Measurements from ENCODE around the gene L3MBTL2. TPM values are rescaled to one million over a fixed set of nuclear protein-coding genes. Genes with fewer than 3 reads are reported as not detected.

L3MBTL2 gene
- total RNA-seq, 4 donors from 2014 or later, result 2.1 to 35.1 (median 22.2) TPM

- no peaks in the 10 kb centered on the region for H3K27me3 ChIP-seq
- no peaks in the 10 kb centered on the region for H3K36me3 ChIP-seq
- H3K4me3 ChIP-seq, result peak overlapping the region; percentile 42 to 71
- intact Hi-C loops (cut with DNase I; ENCODE audit: low total_unique reads), result no loop called here
- peak; percentile 73 to 79 for DNase-seq
- peak overlapping the region in 1 of 2 donors; percentile 49 for H3K27ac ChIP-seq
- TF ChIP-seq CTCF (IDR thresholded peaks at IDR 0.05) (peak in 3 of 4 experiments; percentile 5 to 26 (median 11)), POLR2A (IDR thresholded peaks at IDR 0.05) (peak in 1 of 2 donors; percentile 18)
- H3K4me1 ChIP-seq, result no peaks in the 10 kb centered on the region
- H3K9me3 ChIP-seq, result no peaks in the 10 kb centered on the region
These were observed 7.8 kb upstream of the L3MBTL2 start for GRCh38 chr22:41197038-41197972.

- H3K4me3 ChIP-seq, result peak overlapping the region; percentile 42 to 71
- H3K27me3 ChIP-seq, result no peaks in the 10 kb centered on the region
- H3K27ac ChIP-seq, result peak overlapping the region in 1 of 2 donors; percentile 49
- H3K9me3 ChIP-seq, result no peaks in the 10 kb centered on the region
- no peaks in the 10 kb centered on the region for H3K4me1 ChIP-seq
- no peak for DNase-seq
- H3K36me3 ChIP-seq, result no peaks in the 10 kb centered on the region
- TF ChIP-seq POLR2A (IDR thresholded peaks at IDR 0.05) (no peak), CTCF (IDR thresholded peaks at IDR 0.05) (no peak)
- intact Hi-C loops (cut with DNase I; ENCODE audit: low total_unique reads), result no loop called here
These were observed 7.0 kb upstream of the L3MBTL2 start for GRCh38 chr22:41198027-41198580.

- no peaks in the 10 kb centered on the region for H3K27me3 ChIP-seq
- H3K4me3 ChIP-seq, result no peak overlapping the region
- TF ChIP-seq POLR2A (IDR thresholded peaks at IDR 0.05) (no peak), CTCF (IDR thresholded peaks at IDR 0.05) (no peak)
- H3K4me1 ChIP-seq, result peaks cover 0 to 6% of the 10 kb centered on the region in 2 donors
- intact Hi-C loops (cut with DNase I; ENCODE audit: low total_unique reads), result no loop called here
- H3K9me3 ChIP-seq, result no peaks in the 10 kb centered on the region
- no peaks in the 10 kb centered on the region for H3K36me3 ChIP-seq
- no peak overlapping the region for H3K27ac ChIP-seq
- no peak for DNase-seq
These were observed 4.0 kb upstream of the L3MBTL2 start for GRCh38 chr22:41201141-41201540.

GRCh38 chr22:41203118-41203517 lies 2.0 kb upstream of the L3MBTL2 start:
- H3K9me3 ChIP-seq, result no peaks in the 10 kb centered on the region
- no peak for DNase-seq
- H3K36me3 ChIP-seq, result no peaks in the 10 kb centered on the region
- H3K4me1 ChIP-seq, result peaks cover 0 to 8% of the 10 kb centered on the region in 2 donors
- no peak overlapping the region for H3K4me3 ChIP-seq
- H3K27me3 ChIP-seq, result no peaks in the 10 kb centered on the region
- TF ChIP-seq CTCF (IDR thresholded peaks at IDR 0.05), result no peak
- TF ChIP-seq POLR2A (IDR thresholded peaks at IDR 0.05), result no peak
- intact Hi-C loops (cut with DNase I; ENCODE audit: low total_unique reads), result no loop called here
- H3K27ac ChIP-seq, result no peak overlapping the region

- TF ChIP-seq CTCF (IDR thresholded peaks at IDR 0.05) (no peak), POLR2A (IDR thresholded peaks at IDR 0.05) (no peak)
- no peaks in the 10 kb centered on the region for H3K27me3 ChIP-seq
- H3K4me1 ChIP-seq, result peaks cover 0 to 8% of the 10 kb centered on the region in 2 donors
- no peaks in the 10 kb centered on the region for H3K9me3 ChIP-seq
- H3K36me3 ChIP-seq, result no peaks in the 10 kb centered on the region
- H3K27ac ChIP-seq, result no peak overlapping the region
- intact Hi-C loops (cut with DNase I; ENCODE audit: low total_unique reads), result no loop called here
- H3K4me3 ChIP-seq, result no peak overlapping the region
- no peak for DNase-seq
These were observed 1.0 kb upstream of the L3MBTL2 start for GRCh38 chr22:41204066-41204465.

All from uterus (tissue), 4 donors.